ENCODE measurements around the gene KDM4E.

GRCh38 chr11:95067841-95068219 lies 42.8 kb downstream of the KDM4E start:
- TF ChIP-seq CTCF (IDR thresholded peaks at IDR 0.05; ENCODE audit: low read depth, low read length, missing input control), result no peak
- TF ChIP-seq GABPA (IDR thresholded peaks at IDR 0.05 in 1 of 2, conservative IDR thresholded peaks at IDR 0.05 in 1 of 2), result no peak
- TF ChIP-seq RAD21 (IDR thresholded peaks at IDR 0.05), result no peak
- TF ChIP-seq ATF3 (IDR thresholded peaks at IDR 0.05), result no peak
- no peak for TF ChIP-seq YY1 (IDR thresholded peaks at IDR 0.05)
- TF ChIP-seq JUND (IDR thresholded peaks at IDR 0.05), result no peak
- no peak for TF ChIP-seq RXRA (IDR thresholded peaks at IDR 0.05)
- no peak for TF ChIP-seq TAF1 (conservative IDR thresholded peaks at IDR 0.05)
- no peak for TF ChIP-seq MAX (IDR thresholded peaks at IDR 0.05)
- TF ChIP-seq HNF4A (conservative IDR thresholded peaks at IDR 0.05), result no peak
- no peak for TF ChIP-seq REST (IDR thresholded peaks at IDR 0.05)
